IPS-NIHi11 (cell line): ENCODE measurements around the gene PIP4K2A.

ENCODE experiments used
- DNase-seq: peaks from one replicate; pipeline ENCODE4 v3.0.0; 2012; ENCODE audit warnings: mixed read lengths, low spot score

The PIP4K2A gene

DNA sequence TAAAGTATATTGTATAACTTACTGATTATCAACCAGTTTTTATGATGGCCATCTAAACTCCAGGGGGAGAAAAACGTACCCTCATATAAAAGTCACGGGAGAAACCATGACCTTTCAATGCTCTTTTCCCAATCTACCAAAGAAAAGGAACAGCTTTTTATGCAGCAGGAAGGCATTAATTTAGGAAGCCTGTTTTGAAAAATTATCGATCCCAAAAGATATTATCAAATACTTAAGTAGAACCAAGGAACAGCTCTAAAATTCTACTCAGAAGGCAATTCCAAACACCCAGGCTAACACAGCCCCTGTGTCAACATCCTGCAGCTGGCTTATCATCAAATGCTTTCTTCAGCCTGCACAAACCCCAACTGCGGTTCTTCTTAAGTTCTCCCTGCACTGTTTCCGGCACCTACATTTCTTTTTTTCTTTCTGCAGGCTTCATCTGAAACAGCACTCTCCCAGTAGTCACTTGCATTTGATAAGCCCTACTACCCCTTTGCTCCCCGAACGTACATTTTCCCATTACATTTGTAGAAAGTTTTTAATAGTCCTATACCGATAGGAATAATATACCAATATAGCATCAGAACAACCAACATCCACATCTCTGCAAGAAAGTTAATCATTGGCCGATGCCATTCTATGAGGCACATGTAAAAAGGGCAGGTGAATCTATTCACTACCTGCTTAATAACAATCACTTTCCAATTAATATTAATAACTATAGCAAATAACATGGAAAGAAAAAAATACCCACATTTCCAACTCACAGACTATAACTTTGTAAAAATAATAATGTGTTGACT is 47.9 kb downstream of the PIP4K2A start:
- no peak for DNase-seq

DNA sequence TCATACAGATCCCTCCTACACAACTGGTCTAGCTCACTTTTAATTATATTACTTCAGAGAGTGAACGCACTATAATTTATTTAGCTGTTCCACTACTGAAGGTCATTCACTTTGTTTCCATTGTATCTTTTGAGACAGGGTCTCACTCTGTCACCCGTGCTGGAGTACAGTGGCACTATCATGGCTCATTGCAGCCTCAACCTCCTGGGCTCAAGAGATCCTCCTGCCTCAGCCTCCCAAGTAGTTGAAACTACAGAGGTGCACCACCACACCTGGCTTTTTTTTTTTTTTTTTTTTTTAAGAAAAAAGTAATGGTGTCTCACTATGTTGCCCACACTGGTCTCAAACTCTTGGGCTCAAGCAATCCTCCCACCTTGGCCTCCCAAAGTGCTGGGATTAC is 49.0 kb downstream of the PIP4K2A start:
- no peak for DNase-seq

DNA sequence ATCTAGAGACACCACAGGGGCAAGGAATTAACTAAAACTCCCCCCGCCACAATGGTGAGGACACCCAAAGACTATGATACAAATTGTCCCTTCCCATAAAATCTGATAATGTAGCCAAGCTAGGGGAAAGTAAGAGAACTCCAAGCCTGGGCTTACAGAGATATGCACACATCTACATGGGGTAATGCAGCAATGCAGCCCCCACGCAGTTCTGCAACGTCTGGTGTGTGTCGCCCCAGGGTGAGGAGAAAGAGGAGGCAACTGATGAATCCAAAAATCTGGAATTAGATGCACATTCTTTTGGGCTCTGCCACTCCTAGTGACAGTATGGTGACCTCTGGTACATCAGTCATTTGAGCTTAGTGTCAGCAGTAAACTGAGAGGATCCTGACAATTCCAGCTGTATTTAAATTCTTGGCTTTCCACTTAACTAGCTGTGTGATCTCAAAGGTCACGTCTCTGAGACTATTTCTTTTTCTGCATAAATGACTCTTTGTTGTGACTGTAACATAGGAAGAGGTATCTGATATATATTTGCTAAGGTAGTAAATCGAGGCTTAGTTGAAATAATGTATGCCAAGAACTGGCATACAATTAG is 51.5 kb downstream of the PIP4K2A start:
- DNase-seq: no peak

DNA sequence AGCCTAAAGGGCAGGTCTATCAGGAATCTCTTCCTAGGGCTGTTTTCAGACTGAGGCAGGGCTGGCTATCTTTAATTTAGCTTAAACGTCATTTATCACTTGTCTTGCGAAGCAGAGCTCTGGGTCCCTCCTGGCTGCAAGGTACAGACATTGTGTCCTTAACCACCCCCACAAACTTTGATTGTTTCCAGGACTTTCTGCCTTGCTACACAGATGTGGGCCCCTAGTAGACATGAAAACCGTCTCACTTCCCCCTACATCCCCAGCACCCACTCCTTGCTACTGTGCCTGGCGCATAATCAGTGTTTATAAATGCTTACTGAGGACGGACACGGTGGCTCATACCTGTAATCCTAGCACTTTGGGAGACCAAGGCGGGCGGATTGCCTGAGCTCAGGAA is 54.5 kb downstream of the PIP4K2A start:
- no peak for DNase-seq

DNA sequence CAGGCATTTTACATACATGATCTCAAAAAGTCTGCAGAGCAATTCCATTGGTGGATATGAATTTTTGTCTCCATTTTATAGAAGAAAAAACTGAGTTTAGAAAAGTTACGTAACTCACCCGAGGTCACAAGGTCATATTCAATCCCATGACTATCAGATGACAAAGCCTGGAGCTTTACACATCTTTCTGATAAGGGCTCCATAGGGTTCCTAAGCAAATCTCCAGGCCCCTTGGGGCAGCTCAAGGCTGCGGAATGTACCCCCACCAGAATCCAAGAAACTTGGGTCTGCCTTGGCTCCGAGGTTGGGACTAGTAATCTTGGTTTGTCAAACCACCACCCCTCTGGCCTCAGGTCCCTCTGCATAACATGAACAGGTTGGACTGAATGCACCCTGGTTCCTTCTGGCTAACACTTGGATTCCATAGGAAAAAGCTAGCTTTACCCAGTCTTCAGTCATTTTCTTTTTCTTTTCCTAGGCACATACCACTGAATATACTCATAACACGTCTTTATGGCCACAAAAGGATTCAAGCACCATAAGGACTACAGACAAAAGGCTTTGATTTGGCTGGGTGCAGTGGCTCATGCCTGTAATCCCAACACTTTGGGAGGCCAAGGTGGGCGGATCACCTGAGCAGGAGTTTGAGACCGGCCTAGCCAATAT is 55.5 kb downstream of the PIP4K2A start:
- DNase-seq: no peak

DNA sequence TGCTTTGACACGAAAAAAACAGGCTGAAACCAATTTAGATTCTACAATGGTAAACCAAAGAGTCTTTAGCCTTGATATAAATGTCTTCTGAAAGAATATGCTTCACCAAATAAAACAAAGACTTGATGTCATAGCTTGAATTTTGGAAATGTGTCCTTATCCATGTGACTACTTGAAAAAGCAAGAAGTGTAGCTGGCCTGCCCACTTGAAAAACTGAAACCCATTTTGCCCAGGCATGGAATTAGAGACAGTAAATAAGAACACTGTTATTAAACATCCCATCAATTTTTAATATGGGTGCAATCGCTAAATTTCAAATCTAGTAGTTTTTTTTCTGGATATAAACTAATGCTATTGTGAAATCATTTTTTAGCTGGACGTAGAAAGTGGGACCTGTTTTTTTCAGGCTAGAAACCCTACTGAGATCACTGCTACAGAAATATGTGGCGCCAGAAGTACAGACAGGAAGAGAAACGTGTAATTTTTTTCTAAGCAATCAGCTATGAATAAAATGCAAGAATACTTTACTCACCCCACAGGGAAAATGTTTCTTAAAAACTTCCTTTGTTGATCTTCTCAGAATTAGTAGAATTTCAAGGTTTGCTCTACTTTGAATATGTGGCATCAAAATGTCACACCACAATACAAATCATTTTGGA is 56.7 kb downstream of the PIP4K2A start:
- DNase-seq: no peak

DNA sequence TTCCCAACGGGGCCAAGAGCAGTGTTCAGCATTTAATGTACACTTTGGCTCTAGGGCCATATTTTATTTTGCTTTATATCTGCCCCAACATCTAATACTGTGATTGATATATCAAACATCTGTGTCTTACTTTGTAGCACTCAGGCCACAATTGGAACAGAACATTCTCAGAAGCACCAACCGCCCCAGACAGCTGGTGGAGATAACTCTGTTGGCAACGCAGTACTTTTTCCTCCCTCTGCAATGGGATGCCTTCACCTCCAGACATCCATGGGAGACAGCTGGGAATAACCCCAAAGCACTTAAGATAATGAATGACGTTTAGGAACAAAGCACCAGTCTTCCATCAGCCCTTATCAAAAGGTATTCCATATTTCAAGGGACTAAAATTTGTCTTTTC is 57.4 kb downstream of the PIP4K2A start:
- no peak for DNase-seq

DNA sequence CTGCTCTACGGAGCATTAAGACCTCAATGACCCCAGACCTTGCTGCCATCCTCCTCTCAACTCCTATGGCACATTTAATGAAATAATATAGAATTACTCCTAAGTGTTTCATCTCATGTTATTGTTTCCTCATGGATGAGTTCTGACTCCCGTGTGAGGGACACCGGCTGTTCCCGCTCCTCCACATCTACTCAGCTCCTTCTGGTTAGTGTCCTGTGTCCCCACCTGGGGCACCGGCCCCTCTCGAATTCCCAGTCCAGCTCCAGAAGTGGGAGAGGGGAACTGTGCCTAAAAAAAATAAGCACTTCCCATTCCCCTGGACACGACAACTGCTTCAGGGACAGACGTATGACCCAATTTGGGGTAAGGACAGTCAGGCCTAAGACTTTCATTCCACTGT is 58.3 kb downstream of the PIP4K2A start:
- no peak for DNase-seq

DNA sequence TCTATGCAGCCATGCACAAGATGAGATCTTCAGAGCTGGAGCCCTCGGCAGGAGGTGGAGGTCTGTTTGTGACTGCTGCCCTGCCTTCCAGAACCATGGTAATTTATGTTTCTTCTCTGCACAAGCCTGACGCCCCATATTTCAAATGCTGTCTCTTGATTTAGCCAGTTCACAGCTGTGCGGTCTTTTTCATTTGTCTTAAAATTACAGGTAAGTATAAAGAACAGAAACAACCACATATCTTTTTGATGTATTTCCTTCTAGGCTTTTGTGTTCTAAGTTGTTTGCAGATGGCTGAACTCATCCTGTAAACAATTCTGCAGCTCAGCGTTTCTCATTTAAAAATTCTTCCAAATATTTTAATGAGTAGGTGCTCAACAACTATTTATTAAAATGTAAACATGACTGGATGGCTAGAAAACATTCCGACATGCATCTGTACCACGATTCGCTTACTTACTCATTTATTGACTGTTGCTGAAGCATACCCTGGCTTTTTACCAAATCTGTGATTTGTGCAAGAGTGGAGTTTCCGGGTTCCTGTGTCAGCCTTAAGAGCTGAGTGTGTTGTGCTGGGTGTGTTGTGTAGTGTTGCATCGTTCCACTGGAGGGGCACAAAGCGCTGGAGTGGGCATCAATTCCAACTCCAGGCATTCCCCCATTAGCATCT is 58.9 kb downstream of the PIP4K2A start:
- no peak for DNase-seq

DNA sequence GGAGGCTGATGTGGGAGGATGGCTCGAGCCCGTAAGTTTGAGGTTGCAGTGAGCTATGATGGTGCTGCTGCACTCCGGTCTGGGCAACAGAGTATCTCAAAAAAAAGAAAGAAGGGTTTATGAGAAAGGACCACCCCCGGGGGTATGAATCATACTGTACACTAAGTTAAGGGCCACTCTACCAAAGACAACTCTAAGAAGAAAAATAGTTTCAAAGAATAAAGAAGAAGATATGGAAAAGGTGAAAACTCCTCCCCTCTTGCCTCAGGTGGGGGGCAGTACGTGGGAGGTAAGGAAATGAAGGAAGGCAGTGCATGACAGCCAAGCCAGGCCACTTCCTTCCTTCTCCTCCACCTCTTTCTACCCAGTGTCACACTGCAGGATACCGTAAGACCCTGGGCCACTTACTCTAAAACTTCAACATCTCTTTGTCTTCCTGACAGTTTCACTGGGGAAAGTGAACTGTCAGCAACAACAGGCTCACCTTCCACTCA is 61.3 kb downstream of the PIP4K2A start:
- no peak for DNase-seq

DNA sequence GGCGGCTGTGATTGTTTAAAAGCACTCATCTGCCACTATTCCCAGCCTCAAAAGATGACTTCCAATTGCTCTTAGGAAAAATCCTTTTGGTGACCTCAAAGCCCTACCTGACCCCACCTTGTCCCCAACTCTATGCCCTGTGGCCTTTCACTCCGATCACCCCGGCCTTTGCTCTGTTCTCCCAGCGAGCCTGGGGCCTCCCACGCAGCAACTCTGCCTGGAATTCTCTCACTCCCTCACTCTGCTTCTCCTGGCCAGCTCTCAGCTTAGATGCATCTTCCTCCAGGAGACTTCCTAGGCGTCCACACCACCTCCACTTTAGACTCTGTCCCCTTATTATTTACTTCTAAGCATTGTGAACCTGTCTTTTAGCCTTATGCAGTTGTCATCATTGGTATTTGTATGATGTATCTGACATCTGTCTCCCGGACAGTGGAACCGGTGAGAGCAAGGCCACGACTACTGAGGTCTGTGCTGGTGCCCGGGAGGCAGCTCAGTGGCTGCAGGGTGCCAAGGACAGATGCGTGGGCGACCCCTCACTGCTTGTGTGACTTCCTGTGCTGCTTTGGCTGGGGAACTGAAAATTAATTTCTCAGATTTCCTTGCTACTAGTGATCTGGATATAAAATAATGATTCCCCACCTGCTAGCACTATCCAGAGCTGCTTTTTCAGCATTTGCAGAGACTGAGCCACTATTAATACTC is 63.0 kb downstream of the PIP4K2A start:
- no peak for DNase-seq

DNA sequence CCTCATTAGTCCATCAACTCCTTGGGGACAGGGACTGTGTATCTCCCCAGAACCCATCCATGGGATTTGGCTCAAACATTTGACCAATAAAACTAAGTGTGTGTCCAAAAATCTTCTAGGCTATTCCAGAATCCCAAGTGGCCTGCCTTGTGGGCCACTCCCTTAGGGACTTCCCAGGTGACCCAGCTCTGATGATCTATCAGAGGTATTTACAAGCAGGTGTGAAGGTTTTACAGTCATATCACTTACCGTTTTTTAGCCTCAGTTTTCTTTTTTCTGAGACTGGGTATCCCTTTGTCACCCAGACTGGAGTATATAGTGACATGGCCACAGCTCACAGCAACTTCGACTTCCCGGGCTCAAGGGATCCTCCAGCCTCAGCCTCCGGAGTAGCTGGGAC is 64.4 kb downstream of the PIP4K2A start:
- DNase-seq: no peak

DNA sequence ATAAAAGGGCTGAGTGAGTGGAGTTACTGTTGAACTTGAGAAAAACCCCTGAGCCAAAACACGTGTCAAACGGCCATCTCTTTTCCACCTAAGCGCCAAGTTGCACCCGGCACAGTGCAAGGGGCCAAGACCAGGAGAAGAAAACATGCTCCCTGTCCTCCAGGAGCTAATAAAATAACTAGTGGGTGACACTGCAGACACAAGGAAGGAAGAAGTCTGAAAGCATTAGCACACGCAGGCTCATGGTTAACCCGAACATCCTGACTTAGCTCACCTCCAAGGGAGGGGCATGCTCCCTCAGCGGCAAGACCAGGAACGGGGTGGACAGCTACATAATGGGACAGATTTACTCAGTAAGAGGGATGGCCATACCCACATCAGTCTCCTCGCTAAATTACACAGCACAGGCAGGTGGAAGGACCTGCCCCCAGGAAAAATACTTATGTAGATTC is 65.0 kb downstream of the PIP4K2A start:
- DNase-seq: no peak

DNA sequence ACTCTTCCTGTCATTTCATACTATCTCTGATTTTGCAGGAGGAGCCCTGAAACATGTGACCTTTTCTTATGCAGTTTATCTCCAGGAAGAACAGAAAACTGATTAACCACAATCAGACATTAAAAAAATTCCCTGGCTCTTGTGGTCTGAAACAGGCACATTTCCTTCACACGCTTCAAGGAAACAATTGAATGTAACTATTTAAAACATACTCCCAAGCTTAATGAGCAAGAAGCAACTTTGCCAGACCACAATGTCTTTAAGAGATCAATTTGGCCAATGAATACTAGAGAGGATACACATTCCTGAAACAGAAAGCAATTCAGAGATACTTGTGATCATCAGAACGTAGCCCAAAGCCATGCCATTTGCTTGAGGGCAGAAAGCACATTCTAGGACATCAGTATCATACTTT is 65.8 kb downstream of the PIP4K2A start:
- no peak for DNase-seq

DNA sequence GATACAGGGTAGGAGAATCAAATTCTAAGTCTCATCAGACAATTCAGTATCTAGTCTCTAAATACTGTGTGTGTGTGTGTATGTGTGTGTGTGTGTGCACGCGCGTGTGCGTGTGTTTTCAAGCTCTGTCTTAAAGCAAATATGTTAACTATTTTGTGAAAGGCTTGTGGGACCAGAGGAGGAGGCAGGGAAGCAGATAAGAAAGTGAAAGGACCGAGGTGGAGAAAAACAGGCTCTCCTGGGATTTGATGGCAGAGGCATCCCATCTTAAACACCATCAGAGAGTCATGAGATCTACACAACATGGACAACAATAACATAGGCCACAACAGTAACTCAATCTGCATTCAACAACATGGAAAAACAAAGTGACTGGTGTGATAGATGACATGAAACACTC is 67.1 kb downstream of the PIP4K2A start:
- DNase-seq: no peak

DNA sequence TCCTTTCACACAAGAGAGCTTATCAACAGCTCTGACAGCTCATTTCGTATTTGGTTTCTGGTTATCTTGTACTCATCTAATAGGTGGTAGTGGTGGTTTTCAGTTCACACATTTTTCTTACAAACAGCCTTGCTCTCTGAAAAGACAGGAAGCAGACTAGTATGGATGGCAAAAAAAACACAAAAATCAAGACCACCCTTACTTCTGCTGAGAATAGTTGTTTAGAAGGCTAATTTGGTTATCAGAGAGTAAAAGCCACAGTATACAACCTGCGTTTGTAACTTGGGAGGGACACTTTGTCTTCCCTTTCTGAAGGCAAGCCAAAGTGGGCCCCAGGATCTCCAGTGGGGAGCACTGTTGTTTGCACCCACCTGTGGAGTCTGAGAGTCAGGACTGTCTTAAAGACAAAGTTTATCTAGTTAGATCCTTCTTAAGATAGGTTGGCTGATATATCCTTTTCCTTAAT is 68.0 kb downstream of the PIP4K2A start:
- no peak for DNase-seq

DNA sequence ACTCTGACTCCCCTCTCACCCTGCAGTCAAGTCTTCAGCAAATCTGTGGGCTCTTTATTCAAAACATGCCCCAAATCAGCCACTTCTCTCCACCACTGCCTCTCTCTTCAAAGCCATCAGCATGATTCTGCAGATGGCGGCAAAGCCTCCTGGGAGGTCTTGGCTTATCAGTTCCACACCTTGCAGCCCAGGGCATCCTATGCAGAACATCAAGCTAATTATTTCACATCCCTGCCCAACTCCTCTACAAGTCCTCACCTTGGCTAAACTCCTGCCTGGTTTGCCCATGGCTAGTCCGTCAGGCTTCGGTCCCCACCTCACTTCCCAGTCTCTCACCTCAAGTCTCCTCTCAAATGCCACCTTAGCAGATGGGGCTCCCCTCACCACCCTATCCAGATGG is 70.2 kb downstream of the PIP4K2A start:
- no peak for DNase-seq

DNA sequence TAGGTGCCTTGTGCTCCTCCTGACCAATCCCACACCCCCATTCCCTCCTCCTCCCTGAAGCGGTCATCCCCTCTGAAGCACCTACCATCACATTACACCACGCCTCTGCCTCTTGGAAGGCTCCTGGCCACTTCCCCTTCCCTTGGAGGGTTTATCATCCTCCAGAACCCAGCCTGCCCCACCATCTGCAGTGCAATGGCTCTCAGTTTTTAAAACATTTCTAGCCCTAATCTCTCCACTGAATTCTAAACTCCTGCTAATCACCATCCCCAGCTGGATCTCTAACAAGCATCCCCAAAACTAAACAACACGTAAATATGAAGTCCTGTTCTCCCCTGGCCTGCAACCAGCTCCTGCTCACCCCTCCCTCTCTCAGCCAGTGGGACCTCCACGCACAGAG is 70.6 kb downstream of the PIP4K2A start:
- DNase-seq: no peak

DNA sequence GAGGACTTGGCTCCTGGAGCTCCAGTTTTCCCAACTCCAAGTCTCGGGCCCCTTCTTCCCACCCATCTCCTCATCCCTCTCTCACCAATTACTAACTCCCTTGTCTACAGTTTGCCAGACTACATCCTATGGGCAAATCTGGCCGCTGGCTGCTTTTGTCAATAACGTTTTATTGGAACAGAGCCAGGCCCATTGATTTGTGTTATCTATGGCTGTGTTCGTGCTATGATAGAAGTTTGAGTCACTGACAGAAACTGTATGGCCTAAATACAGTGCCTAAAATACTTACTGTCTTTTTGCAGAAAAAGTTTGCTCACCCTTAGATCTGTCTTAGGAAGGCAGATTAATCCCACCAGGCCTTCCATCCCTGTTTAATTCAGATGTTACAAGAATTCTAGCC is 71.3 kb downstream of the PIP4K2A start:
- no peak for DNase-seq

DNA sequence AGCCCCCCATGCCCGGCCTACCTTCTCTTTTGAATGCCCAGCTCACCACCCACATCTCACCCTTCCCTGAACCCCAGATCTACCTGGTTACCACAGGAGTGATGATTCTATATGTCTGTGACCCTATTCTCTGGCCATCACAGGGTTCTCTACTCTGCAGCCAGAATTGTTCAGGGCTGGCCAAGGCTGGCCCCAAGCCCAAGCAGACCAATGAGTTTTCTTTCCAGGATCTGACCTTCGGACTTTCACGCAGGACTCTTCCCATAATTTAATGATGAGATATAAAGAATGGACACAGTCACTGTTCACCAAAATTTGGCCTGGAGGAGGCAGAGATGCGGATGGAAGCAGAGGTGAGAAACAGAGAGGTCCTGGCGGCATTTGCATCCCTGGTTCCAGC is 72.6 kb downstream of the PIP4K2A start:
- DNase-seq: no peak

DNA sequence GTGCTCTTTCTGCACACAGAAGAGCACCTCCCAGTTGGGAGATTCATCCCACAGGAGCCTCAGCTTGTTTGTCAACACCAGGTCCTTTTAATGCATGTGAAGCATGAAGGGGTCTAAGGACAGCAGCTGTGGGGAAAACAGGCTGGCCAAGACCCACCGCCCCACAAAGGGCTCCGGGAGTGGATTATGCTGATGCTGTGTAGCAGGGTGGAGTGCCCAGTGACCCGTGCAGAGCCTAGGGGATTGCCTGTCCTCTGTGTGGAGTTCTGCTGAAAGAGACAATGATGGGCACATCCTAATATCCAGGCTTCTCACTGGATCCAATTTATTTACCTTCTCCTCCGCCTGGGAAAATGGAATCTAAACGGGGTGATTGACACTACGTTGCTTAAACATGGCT is 74.0 kb downstream of the PIP4K2A start:
- DNase-seq: no peak
